HG02852 (cell line): ENCODE measurements around the gene GIMAP8.
A peak's percentile ranks its signal among the peaks of the same experiment; 100 is the strongest.
"Not testable (repeated sequence)": the region's sequence is repeated elsewhere in the genome, so short reads cannot be mapped to it uniquely, and the experiment has no call there.

Experiments used
- ATAC-seq: cut with Tn5 transposase; IDR thresholded peaks from one replicate; pipeline ENCODE4 v1.9.1; 2021; ENCODE audit warnings: mild to moderate bottlenecking, moderate library complexity; ENCODE audit not compliant: unreplicated experiment

Gene GIMAP8

DNA sequence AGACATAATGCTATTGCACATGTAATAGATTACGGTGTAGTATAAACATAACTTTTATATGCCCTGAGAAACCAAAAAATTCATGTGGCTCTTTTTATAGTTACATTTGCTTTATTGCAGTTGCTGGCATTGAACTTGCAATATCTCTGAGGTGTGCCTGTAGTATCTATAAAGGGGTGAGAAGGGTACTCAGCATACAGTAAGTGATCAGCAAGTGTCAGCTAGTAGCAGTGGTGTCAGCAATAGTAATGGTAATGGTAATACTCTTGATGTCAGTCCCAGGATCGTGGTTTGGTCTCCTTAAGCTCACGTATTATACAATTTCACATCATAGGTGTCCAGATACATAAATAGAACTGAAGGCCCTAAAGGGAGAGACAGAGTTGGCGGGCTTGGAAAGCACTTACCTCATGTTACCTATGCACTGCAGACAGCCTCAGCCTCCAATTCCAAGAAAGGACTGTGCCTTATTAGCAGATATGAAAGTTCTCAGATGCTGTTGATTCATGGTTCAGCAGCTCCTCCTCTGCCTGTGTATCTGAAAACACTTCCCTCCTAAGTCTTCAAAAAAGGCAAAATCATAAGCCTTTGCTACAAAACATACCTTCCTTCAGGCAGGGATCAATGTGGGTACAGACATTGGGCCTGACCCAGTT lies 57.6 kb downstream of the GIMAP8 start:
- ATAC-seq: no peak

DNA sequence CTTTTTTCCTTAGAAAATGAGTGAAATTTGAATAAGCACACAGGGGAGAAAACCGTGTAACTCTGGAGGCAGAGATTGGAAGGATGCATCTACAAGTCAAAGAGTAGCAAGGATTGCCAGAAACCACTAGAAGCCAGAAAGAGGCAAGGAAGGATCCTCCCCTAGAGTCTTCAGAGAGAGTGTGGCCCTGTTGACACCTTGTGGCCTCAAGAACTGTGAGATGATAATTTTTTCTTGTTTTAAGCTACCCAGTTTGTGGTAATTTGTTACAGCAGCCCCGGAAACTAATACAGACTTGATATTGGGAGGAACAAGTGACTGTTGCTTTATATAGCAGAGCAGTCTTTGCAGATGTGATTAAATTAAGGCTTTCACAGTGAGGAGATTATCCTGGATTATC lies 60.6 kb downstream of the GIMAP8 start:
- no peak for ATAC-seq

DNA sequence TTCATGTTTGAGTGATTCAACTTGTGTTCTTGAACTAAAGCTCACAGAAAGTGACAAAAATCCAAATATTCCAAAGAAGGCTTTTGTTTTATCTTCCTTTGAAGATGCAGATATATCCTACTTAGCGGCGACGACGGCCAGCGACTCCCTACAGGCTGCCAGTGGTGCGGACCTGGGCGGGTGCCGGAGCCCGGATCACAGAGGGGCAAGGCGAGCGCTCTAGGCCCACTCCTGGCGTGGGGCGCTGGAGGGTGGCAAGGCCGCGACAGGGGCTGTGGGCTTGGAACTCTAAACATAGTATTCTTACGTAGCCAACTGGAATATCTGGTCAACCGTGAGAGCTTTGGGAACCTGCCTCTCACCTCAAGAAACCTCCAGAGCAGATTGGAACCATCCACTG lies 63.3 kb downstream of the GIMAP8 start:
- ATAC-seq: no peak

DNA sequence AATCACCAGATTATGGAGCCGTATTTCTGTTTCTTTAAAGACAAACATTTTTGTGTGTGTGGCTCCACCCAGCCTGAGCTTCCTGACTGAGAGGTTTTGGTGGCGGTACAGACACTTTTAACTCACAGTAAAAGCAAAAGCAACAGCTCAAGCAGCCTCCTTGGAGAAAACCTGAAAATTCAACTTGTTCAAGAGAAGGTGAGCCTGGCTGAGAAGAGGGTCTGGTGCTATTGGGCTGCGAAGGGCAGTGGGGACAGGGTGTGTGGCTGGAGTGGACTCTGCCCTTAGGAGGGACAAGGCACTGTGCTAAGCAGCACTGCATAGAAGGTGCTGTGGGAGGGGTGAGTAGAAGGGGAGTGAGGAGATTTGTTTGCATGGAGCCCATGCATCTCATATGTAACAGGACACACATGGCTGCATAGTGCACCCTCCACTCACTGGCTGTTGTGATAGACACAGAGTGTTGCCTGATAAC lies 64.4 kb downstream of the GIMAP8 start, which contains the start of gene GIMAP7:
Gene GIMAP7, plus strand, starts transcription at position 125 of the 475 bp plus-strand sequence. CDS start 5,103 bp downstream, outside the sequence.
- ATAC-seq: peak; percentile 84

DNA sequence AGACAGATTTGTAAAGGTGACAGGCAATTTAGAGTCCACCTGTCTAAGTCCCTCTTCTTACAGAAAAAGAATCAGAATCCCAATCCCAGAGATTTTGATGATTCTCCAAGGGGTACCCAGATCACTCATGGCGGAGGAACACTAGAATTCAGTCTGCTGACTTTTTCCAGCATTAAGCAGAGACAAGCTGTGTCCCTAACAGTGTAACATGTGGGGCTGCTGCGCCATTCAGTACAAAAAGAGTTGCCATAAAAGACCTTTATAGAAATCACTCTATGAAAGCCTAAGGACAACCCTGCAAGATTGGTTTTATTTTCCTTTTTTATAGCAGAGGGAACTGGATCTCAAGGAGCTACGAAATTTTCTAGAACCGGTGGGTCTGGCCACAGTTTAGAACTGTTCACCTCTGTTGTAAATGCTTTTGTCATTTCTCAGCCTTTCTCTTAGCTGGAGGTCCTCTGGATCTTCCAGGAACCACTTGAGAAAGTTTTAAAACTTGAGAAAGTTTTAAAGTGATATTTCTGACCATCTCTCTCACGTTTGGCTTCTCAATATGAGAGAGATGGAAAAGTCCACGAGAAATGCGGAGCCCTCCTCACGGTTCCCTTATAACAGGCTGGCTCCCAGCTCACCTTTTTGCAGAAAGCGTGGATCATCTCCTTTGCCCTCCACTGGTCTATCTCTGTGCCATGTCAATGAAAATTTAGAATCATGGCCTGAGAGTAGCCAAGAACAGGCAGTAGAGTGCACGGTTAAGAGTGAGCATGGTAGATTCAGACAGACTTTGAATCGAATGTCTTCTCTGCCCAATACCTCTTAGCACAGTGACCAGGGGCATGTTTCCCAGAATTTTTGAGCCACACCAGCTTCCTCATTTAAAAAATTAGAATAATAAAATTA lies 65.1 kb downstream of the GIMAP8 start:
- peak; percentile 20 for ATAC-seq

DNA sequence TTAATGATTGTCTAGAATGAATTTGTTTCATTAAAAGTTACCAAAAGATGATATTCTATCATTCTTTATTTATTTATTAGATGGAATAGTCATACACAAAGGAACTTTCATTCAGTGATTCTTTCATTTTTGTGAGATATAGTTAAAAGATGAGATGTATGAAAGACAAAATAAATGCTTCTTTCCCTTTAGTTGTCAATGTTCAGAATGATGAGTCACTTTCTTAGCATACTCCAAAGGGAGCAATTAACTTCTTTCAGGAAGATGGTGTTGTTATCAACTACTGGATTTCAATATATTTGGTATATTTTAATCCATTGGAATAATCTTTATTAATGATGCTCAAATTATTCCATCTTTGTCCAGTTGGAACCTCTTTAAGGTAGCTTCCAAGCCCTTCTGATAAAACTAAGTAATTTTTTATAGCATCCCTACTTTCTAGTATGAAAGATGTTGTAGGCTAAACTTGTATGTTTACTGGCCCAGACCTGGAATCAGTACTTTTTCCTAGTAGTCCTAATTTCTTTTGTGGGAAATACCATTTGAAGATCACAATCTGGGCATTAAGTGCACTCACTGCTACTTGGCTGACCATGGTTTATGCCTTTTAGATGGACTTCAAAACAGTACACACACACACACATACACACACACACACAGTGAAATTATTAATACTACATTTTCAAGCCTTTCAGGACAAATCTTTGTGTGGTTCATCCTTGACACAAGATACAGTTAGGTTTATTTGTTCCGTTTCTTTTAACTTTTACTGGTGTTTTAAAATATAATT lies 66.7 kb downstream of the GIMAP8 start:
- ATAC-seq: no peak

DNA sequence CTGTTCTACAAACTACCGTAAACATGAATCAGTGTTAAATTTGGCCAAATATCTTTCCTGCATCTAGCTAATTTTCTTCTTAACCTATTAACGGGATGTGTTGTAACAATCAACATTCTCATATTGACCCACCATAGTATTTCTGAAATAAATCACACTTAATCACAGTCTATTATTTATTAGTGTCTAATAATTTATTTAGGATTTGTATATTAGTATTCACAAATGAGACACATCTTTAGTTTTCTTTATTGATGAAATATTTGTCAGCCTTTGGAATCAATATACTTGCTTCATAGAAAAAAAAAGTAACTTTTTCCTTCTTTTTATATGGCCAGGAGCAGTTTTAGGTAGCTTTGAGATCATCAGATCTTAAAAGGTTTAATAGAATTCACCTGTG lies 68.9 kb downstream of the GIMAP8 start:
- no peak for ATAC-seq

DNA sequence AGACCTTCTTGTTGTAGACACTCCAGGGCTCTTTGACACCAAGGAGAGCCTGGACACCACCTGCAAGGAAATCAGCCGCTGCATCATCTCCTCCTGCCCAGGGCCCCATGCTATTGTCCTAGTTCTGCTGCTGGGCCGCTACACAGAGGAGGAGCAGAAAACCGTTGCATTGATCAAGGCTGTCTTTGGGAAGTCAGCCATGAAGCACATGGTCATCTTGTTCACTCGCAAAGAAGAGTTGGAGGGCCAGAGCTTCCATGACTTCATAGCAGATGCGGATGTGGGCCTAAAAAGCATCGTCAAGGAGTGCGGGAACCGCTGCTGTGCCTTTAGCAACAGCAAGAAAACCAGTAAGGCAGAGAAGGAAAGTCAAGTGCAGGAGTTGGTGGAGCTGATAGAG lies 69.7 kb downstream of the GIMAP8 start:
- no peak for ATAC-seq

DNA sequence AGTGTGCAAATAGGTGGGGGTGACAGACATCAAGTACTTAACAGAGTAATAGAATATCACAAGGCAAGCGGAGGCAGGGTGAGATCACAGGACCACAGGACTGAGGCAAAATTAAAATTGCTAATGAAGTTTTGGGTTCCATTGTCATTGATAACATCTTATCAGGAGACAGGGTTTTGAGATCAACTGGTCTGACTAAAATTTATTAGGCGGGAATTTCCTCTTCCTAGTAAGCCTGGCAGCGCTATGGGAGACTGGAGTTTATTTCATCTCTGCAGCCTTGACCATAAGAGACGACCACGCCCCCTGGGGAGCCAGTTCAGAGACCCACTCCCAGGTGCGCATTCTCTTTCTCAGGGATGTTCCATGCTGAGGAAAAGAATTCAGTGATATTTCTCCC lies 72.5 kb downstream of the GIMAP8 start:
- not testable (repeated sequence) for ATAC-seq

DNA sequence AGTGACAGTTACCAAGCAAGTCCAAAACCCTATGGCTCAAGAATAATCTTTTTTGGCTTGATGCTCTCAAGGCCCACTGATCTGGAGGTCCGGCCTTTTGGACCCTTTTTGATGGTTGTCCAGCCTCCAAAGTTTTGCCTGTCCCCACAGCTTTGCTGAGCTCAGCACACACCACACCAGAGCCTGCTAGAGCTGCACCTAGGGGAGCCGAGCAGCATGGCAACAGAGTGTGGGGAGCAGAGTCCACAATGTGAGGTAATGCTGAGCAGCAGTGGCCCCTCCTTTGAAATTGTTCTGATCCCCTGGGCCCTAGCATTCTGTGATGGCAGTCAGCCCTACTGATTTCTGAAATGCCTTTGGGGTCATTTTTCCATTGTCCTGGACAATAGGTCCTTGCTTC lies 73.6 kb downstream of the GIMAP8 start:
- ATAC-seq: no peak
